GM12878 (cell line): ENCODE data around the gene IL16. TPM values are rescaled to one million over a fixed set of nuclear protein-coding genes. Genes with fewer than 3 reads are reported as not detected.

Experiments used
- ATAC-seq: fragments of 200-7000 bp; cut with Tn5 transposase; 3 replicates; pipeline ENCODE4 v1.9.1; 2020; ENCODE audit warnings: mild to moderate bottlenecking, moderate library complexity
- BruUV-seq: library from RNA; stranded (reverse); fragments of 400-500 nt; replicated peaks from 2 replicates; lab custom pipeline; 2021; lab: Mats Ljungman, UMichigan
- CTCF ChIA-PET: fragments of 300-600 bp; sonication (Branson Sonifier 250); formaldehyde crosslinking; extraction: SDS; loops from one replicate; lab custom pipeline; 2021; ENCODE audit warnings: inconsistent platforms; lab: Yijun Ruan, JAX
- POLR2A ChIA-PET: fragments of 350-600 bp; formaldehyde crosslinking; extraction: SDS; loops from one replicate; lab custom pipeline; 2021; ENCODE audit warnings: inconsistent platforms; lab: Charles Lee
- RAD21 ChIA-PET: fragments of 300-600 bp; sonication (Branson Sonifier 250); formaldehyde crosslinking; loops from one replicate; lab custom pipeline; 2023; ENCODE audit warnings: antibody characterized with exemption; ENCODE audit not compliant: unreplicated experiment; lab: Charles Lee
- SMC1A ChIA-PET: fragments of 300-600 bp; sonication (Branson Sonifier 250); formaldehyde crosslinking; loops from one replicate; lab custom pipeline; 2023; ENCODE audit not compliant: unreplicated experiment, uncharacterized antibody; lab: Charles Lee
- DNase-seq: peaks from one replicate; pipeline ENCODE4 v3.0.0-alpha.2; 2011; ENCODE audit warnings: low read depth, low spot score
- FAIRE-seq: peaks from 3 replicates; lab custom pipeline; 2011; peaks lifted over from hg19 to GRCh38; lab: Jason Lieb, UNC
- H2AFZ ChIP-seq: 2 replicates; pipeline ENCODE4 v1.6.0; 2011; ENCODE audit warnings: low read depth, low read length, control low read depth; ENCODE audit not compliant: control insufficient read depth
- H3K27ac ChIP-seq: 2 replicates; pipeline ENCODE4 v1.5.1; 2011; ENCODE audit warnings: control low read depth; ENCODE audit not compliant: control insufficient read depth, insufficient read depth
- H3K27me3 ChIP-seq, 2 experiments: replicated peaks in 1 of 2; 2 replicates each; pipeline versions ENCODE4 v1.6.0 to v1.6.1; 2011; ENCODE audit warnings: low read length in 1 of 2; ENCODE audit not compliant: control insufficient read depth in 2 of 2, insufficient read depth in 2 of 2
- H3K36me3 ChIP-seq, 2 experiments: 2 replicates each; pipeline ENCODE4 v1.5.1; 2011; ENCODE audit warnings: low read length in 1 of 2; ENCODE audit not compliant: control insufficient read depth in 2 of 2, insufficient read depth in 2 of 2
- H3K4me1 ChIP-seq: 2 replicates; pipeline ENCODE4 v1.6.1; 2011; ENCODE audit warnings: mild to moderate bottlenecking, low read length, moderate library complexity, mixed read lengths; ENCODE audit not compliant: control insufficient read depth, insufficient read depth
- H3K4me2 ChIP-seq: 2 replicates; pipeline ENCODE4 v1.6.0; 2011; ENCODE audit warnings: control low read depth; ENCODE audit not compliant: control insufficient read depth, insufficient read depth
- H3K4me3 ChIP-seq: fragments of 200-600 bp; sonication (generic); 2 replicates; pipeline ENCODE4 v1.5.1; 2016
- H3K79me2 ChIP-seq: 2 replicates; pipeline ENCODE4 v1.6.0; 2011; ENCODE audit warnings: low read length; ENCODE audit not compliant: control insufficient read depth, insufficient read depth
- H3K9ac ChIP-seq: 2 replicates; pipeline ENCODE4 v1.8.0; 2011; ENCODE audit warnings: low read length, control low read depth, mixed read lengths; ENCODE audit not compliant: control insufficient read depth, insufficient read depth
- H3K9me3 ChIP-seq: replicated peaks from 3 replicates; pipeline ENCODE4 v1.5.1; 2011; ENCODE audit warnings: mild to moderate bottlenecking, low read length; ENCODE audit not compliant: control insufficient read depth, insufficient read depth
- H4K20me1 ChIP-seq: 2 replicates; pipeline ENCODE4 v1.6.0; 2011; ENCODE audit not compliant: control insufficient read depth, insufficient read depth
- BACH1 ChIP-seq: fragments of 450-650 bp; IDR thresholded peaks from 2 replicates; pipeline ENCODE4 v1.6.1; 2017; ENCODE audit warnings: mild to moderate bottlenecking, borderline replicate concordance
- CHD1 ChIP-seq: IDR thresholded peaks from 2 replicates; pipeline ENCODE4 v1.6.1; 2012; ENCODE audit warnings: low read depth, low read length, improper control_type of control experiment
- CUX1 ChIP-seq: IDR thresholded peaks from 2 replicates; pipeline ENCODE4 v1.6.1; 2012; ENCODE audit warnings: improper control_type of control experiment, low read depth, low read length; ENCODE audit not compliant: insufficient replicate concordance
- NRF1 ChIP-seq: conservative IDR thresholded peaks from 2 replicates; pipeline ENCODE4 v1.6.1; 2011; ENCODE audit warnings: mild to moderate bottlenecking, low read depth, low read length, improper control_type of control experiment
- SREBF2 ChIP-seq: IDR thresholded peaks from 2 replicates; pipeline ENCODE4 v1.6.1; 2012; ENCODE audit warnings: mild to moderate bottlenecking, low read length
- WGBS: methylation state at CpG from one replicate; pipeline ENCODE4 v1.1.6; 2016; ENCODE audit warnings: low lambda C conversion rate; ENCODE audit not compliant: insufficient replicate concordance, insufficient coverage; ENCODE audit errors: missing lambda C conversion rate; 5-methylcytosine and 5-hydroxymethylcytosine counted together
- in situ Hi-C: fragments of 300-500 bp; cut with MboI; formaldehyde crosslinking; loops from 9 replicates; pipeline ENCODE4 v1.14.3; 2018; ENCODE audit warnings: mixed read lengths
- intact Hi-C: fragments of 100-400 bp; cut with micrococcal nuclease; formaldehyde crosslinking; loops from one replicate; pipeline ENCODE4 v1.14.2; 2022; ENCODE audit not compliant: unreplicated experiment
- polyA plus RNA-seq, 11 experiments: library from polyadenylated mRNA; depleted of rRNA in 4 of 11; unstranded in 6 of 11; stranded (reverse) in 5 of 11; fragments of >200 nt; fragmentation: Nextera tagmentation in 4 of 11; fragmentation: Illumina TruSeq in 1 of 11; extraction: Ambion mirVana in 4 of 11; extraction: Trizol in 1 of 11; gene quantifications; 1 replicate in 1 of 11; 2 replicates in 10 of 11; pipeline versions ENCODE4 v1.2.1 to v1.2.3, GENCODE V29; 2011 to 2016; ENCODE audit warnings: inconsistent platforms in 2 of 11, missing spikeins in 2 of 11, low read depth in 1 of 11
- total RNA-seq, 4 experiments: library from RNA; depleted of rRNA in 3 of 4; stranded (reverse); fragments of >200 nt in 3 of 4; fragmentation: Illumina TruSeq in 1 of 4; extraction: Trizol in 1 of 4; gene quantifications; 2 replicates each; pipeline versions ENCODE4 v1.2.1 to v1.2.3, GENCODE V29; 2013 to 2021

Gene IL16
- total and polyA plus RNA-seq, 10 of the 15 experiments (the other 5 are each of a cell fraction or from before 2014, with no cell fraction given), result 21.7 to 206 (median 44.5) TPM

- H3K79me2 ChIP-seq, result peaks cover 6% of the 10 kb centered on the region
- H3K27me3 ChIP-seq, result no peaks in the 10 kb centered on the region
- in situ Hi-C loops, result loop anchor here (10.0 to 25.0 kb wide), 3 partner anchors 756 to 1924 kb away; partner anchors contain the start of genes HDGFL3 and MEX3B
- RAD21 ChIA-PET, result no interaction called here
- no peak overlapping the region for H3K9ac ChIP-seq
- no peaks in the 10 kb centered on the region for H3K36me3 ChIP-seq
- SMC1A ChIA-PET, result no interaction called here
- H3K27ac ChIP-seq, result no peak overlapping the region
- no TSS peak for BruUV-seq
- 71% methylated on average over 8 of the region's 8 CpGs for WGBS
- DNase-seq (no peak), ATAC-seq (no peak)
- H3K9me3 ChIP-seq, result no peaks in the 10 kb centered on the region; the same call in 2 of the 3 replicates
- TF ChIP-seq CUX1 (no peak), BACH1 (no peak), SREBF2 (no peak), CHD1 (no peak), NRF1 (no peak)
- TF ChIP-seq, all 136 proteins: peak for 0
- peaks cover 56% of the 10 kb centered on the region for H3K4me1 ChIP-seq
- H3K4me2 ChIP-seq, result no peak overlapping the region
- ChIA-PET POLR2A (no interaction called here), CTCF (no interaction called here)
- intact Hi-C loops, result no loop called here
- H2AFZ ChIP-seq, result no peak overlapping the region
- no peak overlapping the region for H3K4me3 ChIP-seq
- H4K20me1 ChIP-seq, result no peaks in the 10 kb centered on the region
- no peak for FAIRE-seq
Observed at GRCh38 chr15:81288616-81289015, 91.9 kb downstream of the IL16 start.
